ENCODE measurements around the gene LTBP3. TPM values are rescaled to one million over a fixed set of nuclear protein-coding genes. Genes with fewer than 3 reads are reported as not detected.

LTBP3 gene
- total RNA-seq, 1 experiment from 2014 or later, result 10.6 TPM

DNA sequence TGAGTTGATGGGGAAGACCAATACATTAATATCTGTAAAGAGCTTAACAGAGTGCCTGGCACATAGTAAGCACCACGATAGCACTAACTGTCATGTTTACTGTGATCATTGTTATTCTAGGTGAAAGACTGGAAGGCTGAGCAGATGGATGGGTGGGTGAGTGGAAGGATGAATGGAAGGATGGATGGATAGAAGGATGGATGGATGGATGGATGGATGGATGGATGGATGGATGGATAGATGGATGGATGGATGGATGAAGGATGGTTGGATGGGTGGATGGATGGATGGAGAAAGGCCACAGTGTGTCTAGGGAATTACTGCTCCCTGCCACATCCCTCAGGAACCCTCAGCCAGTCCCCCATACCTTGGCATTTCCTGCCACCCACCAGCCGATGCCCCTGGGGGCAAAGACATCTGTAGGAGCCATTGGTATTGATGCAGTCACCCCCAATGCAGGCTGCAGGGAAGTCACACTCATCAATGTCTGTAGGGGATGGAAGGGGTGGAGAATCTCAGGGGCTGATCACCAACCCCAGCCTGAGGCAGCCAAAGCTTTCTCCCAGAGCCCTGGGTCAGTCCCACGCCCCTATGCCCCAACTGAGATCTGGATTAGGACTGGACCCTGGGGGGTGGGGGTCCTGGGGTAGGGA is 15.3 kb downstream of the LTBP3 start:
- Histone ChIP-seq H3K23me2 (ENCODE audit: insufficient read length, low read depth, low read length, poor library complexity, severe bottlenecking) (peaks cover 16% of the 10 kb centered on the region), H3K4ac (ENCODE audit: low read depth, low read length) (no peak overlapping the region), H2BK120ac (ENCODE audit: low read depth, low read length, poor library complexity, severe bottlenecking) (no peak overlapping the region), H4K5ac (ENCODE audit: insufficient read length, low read depth, low read length) (no peak overlapping the region), H3K79me2 (ENCODE audit: insufficient read depth, low read length) (no peaks in the 10 kb centered on the region), H2AK5ac (ENCODE audit: insufficient read length, low read length) (no peak overlapping the region), H4K8ac (replicated peaks; ENCODE audit: insufficient read length, low read depth, low read length) (no peak overlapping the region), H3K9ac (ENCODE audit: extremely low read depth, insufficient read length, low read length) (no peak overlapping the region), H2BK12ac (ENCODE audit: insufficient read length, low read depth, low read length) (no peak overlapping the region), H2BK20ac (ENCODE audit: low read depth, low read length, poor library complexity, severe bottlenecking) (no peak overlapping the region), H4K91ac (ENCODE audit: insufficient read length, low read depth, low read length) (no peak overlapping the region), H3K56ac (ENCODE audit: insufficient read length, low read depth, low read length) (no peak overlapping the region), H3T11ph (ENCODE audit: low read length) (no peak overlapping the region), H3K14ac (ENCODE audit: insufficient read depth, low read length) (no peak overlapping the region), H2AFZ (ENCODE audit: low read length) (no peak overlapping the region), H2BK15ac (ENCODE audit: low read depth, low read length) (no peak overlapping the region), H4K20me1 (ENCODE audit: control insufficient read depth, insufficient read depth, insufficient read length) (peaks cover 2% of the 10 kb centered on the region), H3K27ac (ENCODE audit: insufficient read length, low read depth, low read length) (no peak overlapping the region), H2BK5ac (ENCODE audit: insufficient read length, low read length) (no peak overlapping the region), H3K79me1 (ENCODE audit: insufficient read depth, low read depth, low read length, poor library complexity, severe bottlenecking) (no peaks in the 10 kb centered on the region), H3K27me3 (ENCODE audit: insufficient read depth, low read length) (peaks cover 4% of the 10 kb centered on the region; the same call in 1 of the 2 replicates), H3K9me3 (ENCODE audit: control insufficient read depth, low read depth, low read length) (no peaks in the 10 kb centered on the region), H3K4me1 (ENCODE audit: insufficient read depth, low read length) (no peaks in the 10 kb centered on the region), H3K4me2 (ENCODE audit: insufficient read depth, insufficient read length, low read length) (no peak overlapping the region), H3K18ac (ENCODE audit: insufficient read length, low read depth, low read length) (no peak overlapping the region), H3K23ac (ENCODE audit: insufficient read length, low read depth, low read length) (no peak overlapping the region)
- peaks cover 68% of the 10 kb centered on the region for H3K27me3 Mint-ChIP-seq (ENCODE audit: low read depth)
- no CpG with 5 or more reads among the region's 3 CpGs for WGBS (ENCODE audit: extremely low coverage, insufficient read length, low lambda C conversion rate)
- no peak overlapping the region for H3K27ac Mint-ChIP-seq
- TF ChIP-seq, protein P1, sequence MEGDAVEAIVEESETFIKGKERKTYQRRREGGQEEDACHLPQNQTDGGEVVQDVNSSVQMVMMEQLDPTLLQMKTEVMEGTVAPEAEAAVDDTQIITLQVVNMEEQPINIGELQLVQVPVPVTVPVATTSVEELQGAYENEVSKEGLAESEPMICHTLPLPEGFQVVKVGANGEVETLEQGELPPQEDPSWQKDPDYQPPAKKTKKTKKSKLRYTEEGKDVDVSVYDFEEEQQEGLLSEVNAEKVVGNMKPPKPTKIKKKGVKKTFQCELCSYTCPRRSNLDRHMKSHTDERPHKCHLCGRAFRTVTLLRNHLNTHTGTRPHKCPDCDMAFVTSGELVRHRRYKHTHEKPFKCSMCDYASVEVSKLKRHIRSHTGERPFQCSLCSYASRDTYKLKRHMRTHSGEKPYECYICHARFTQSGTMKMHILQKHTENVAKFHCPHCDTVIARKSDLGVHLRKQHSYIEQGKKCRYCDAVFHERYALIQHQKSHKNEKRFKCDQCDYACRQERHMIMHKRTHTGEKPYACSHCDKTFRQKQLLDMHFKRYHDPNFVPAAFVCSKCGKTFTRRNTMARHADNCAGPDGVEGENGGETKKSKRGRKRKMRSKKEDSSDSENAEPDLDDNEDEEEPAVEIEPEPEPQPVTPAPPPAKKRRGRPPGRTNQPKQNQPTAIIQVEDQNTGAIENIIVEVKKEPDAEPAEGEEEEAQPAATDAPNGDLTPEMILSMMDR (conservative IDR thresholded peaks at IDR 0.05), result no peak
- H3K9me3 Mint-ChIP-seq, result peaks cover 0 to 2% of the 10 kb centered on the region in 2 experiments; a peak in 1 of 5 replicates
- no peak overlapping the region for H3K4me3 Mint-ChIP-seq
- H3K36me3 Mint-ChIP-seq (ENCODE audit: insufficient read depth in 1 of 3, low read depth in 3 of 3), result peaks cover 0 to 2% (median 2%) of the 10 kb centered on the region in 3 experiments; a peak in 4 of 7 replicates
- no peak for DNase-seq
- peaks cover 10 to 25% of the 10 kb centered on the region in 2 experiments for H3K4me1 Mint-ChIP-seq

Data from H9 (cell line).